Right ventricle myocardium inferior (tissue), 1 donor: ENCODE data around the gene EPC2. TPM values are rescaled to one million over a fixed set of nuclear protein-coding genes. Genes with fewer than 3 reads are reported as not detected.

Source experiments
- ATAC-seq: fragments of 200-7000 bp; cut with Tn5 transposase; one replicate; pipeline ENCODE4 v1.9.1; 2020; ENCODE audit warnings: mild to moderate bottlenecking, moderate library complexity
- DNase-seq: peaks from one replicate; pipeline ENCODE4 v3.0.0; 2021; ENCODE audit errors: missing footprints
- intact Hi-C: fragments of 100-400 bp; cut with DNase I; formaldehyde crosslinking; loops from one replicate; pipeline ENCODE4 v1.11.0; 2022
- long read RNA-seq: library from polyadenylated mRNA; unstranded; transcript quantifications from one replicate; pipeline ENCODE4 v2.0.0, GENCODE V29; 2021
- total RNA-seq: library from RNA; stranded (reverse); fragmentation: NEBNext Ultra II Directional; extraction: Animal tissue kit (Norgen Biotek cat#: 25700); gene quantifications from one replicate; pipeline ENCODE4 v1.2.1, GENCODE V29; 2021
- donor health status: DM: no; HTN: yes; CAD: no; lungs with severe emphysema.

EPC2 gene, protein sequence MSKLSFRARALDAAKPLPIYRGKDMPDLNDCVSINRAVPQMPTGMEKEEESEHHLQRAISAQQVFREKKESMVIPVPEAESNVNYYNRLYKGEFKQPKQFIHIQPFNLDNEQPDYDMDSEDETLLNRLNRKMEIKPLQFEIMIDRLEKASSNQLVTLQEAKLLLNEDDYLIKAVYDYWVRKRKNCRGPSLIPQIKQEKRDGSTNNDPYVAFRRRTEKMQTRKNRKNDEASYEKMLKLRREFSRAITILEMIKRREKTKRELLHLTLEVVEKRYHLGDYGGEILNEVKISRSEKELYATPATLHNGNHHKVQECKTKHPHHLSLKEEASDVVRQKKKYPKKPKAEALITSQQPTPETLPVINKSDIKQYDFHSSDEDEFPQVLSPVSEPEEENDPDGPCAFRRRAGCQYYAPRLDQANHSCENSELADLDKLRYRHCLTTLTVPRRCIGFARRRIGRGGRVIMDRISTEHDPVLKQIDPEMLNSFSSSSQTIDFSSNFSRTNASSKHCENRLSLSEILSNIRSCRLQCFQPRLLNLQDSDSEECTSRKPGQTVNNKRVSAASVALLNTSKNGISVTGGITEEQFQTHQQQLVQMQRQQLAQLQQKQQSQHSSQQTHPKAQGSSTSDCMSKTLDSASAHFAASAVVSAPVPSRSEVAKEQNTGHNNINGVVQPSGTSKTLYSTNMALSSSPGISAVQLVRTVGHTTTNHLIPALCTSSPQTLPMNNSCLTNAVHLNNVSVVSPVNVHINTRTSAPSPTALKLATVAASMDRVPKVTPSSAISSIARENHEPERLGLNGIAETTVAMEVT
- 18.6 TPM for total RNA-seq
- long read RNA-seq, partial matches to known transcripts, result 1 of 2 reads
- long read RNA-seq, other reads (novel, unspliced or antisense), result 0 of 2 reads

- ATAC-seq (peak; percentile 93), DNase-seq (peak; percentile 95)
- intact Hi-C loops, result loop anchor here (2.0 to 10.0 kb wide), 3 partner anchors 29 to 619 kb away; partner anchors contain the start of genes MBD5 and ORC4
Observed at GRCh38 chr2:148643998-148644882, at the start of gene EPC2. Gene EPC2 (plus strand): TSS chr2:148644751. CDS start chr2:148645018, 267 bp downstream.

DNA sequence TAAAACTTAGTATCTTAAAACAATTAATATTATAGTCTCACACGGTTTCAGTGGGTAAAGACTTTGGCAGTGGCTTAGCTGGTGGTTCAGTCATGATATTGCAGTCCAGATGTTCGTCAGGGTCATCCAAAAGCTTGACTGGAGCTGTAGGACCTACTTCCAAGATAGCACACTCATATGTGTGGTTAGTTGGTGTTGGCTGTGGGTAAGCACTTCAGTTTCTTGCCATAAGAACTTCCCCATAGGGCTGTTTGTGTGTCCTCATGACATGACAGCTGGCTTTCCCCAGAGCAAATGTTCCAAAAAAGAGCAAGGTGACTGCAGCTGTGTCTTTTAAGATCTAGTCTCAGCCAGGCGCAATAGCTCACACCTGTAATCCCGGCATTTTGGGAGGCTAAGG is 48.5 kb upstream of the EPC2 start:
- no peak for ATAC-seq
- DNase-seq, result no peak
- intact Hi-C loops, result no loop called here

DNA sequence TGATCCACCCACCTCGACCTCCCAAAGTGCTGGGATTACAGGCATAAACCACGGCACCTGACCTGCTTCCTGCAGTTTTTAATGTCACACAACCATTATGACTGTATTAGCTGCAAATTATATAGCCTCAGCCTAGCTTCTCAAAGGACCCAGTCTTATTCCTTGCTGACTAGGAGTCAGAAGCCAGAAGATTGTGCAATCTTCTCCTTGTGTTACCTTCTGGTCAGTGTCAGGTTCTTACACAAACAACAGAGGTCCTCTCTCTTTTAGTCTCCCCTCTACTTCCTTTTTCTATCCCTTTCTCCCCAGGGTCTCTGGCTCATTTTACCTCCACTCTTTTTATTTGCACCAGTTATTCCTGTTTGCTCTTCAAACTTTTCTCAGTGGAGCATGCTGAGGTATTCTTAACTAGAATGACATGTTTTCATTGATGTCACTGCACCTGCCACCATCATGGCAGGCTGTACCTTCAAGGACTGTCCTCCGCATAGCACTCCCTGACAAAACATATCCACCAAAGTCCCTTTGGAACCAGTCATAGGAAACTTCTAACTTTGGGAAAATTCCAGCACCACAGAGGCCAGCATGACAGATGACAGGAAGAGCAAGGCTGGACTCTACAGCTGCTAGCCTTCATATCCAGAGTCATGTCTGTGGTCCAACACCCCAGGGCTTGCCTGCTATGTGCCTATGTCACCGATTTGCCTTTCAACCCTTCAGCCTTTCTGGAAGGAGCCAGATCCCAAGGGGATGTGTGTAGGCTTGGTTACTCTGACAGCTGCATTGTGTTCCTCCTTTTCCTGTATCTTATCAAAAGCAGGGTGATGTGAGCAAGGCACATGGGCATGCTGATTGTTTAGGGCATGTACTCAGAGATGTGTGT is 45.2 kb upstream of the EPC2 start:
- intact Hi-C loops, result no loop called here
- no peak for DNase-seq
- ATAC-seq, result no peak

GRCh38 chr2:148602885-148603561 is 41.5 kb upstream of the EPC2 start:
- intact Hi-C loops, result no loop called here
- DNase-seq, result no peak
- ATAC-seq, result no peak

DNA sequence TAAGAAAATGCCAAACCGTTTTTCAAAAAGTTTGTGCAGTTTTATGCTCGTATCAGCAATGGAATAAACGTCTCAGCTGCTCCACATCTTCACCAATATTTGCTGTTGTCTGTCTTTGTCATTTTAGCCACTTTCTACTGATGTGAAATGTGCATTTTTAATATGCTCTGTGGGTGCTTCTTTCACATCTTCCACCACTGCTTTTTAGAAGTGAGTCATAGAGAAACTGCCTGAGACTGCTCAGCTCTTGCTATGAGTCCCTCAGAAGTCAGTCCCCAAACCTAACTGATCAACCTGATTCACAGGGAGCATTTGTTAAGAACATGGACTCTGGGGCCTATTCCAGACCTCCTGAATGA is 41.0 kb upstream of the EPC2 start:
- no peak for DNase-seq
- intact Hi-C loops, result no loop called here
- no peak for ATAC-seq

- intact Hi-C loops, result no loop called here
- ATAC-seq (no peak), DNase-seq (no peak)
Observed at GRCh38 chr2:148604927-148605326, 39.6 kb upstream of the EPC2 start.

DNA sequence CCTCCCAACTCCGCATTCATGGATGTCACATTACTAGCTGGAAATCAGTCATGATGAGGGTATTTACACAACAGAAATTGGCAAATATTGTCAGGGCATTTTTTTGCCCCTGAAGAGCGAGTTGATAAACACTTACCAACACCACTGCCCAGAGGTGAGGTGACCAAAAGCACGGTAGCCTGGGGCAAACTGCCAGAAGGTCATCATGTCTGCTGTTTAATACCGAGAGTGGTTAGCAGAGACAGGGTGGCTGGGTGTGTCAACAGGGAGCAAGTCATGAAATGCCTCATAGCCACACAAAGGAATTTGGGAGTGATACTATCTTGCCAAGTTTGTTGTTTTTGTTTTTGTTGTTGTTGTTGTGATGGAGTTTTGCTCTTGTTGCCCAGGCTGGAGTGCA is 37.0 kb upstream of the EPC2 start:
- ATAC-seq (no peak), DNase-seq (no peak)
- intact Hi-C loops, result no loop called here

- ATAC-seq, result no peak
- DNase-seq, result no peak
- intact Hi-C loops, result loop anchor here (2.0 kb wide), 1 partner anchor 31 kb away; the partner anchor contains the start of gene EPC2
Observed at GRCh38 chr2:148613231-148614013, 31.1 kb upstream of the EPC2 start.

- intact Hi-C loops, result loop anchor here (2.0 kb wide), 1 partner anchor 31 kb away; the partner anchor contains the start of gene EPC2
- DNase-seq (no peak), ATAC-seq (no peak)
Observed at GRCh38 chr2:148614014-148614321, 30.6 kb upstream of the EPC2 start.

DNA sequence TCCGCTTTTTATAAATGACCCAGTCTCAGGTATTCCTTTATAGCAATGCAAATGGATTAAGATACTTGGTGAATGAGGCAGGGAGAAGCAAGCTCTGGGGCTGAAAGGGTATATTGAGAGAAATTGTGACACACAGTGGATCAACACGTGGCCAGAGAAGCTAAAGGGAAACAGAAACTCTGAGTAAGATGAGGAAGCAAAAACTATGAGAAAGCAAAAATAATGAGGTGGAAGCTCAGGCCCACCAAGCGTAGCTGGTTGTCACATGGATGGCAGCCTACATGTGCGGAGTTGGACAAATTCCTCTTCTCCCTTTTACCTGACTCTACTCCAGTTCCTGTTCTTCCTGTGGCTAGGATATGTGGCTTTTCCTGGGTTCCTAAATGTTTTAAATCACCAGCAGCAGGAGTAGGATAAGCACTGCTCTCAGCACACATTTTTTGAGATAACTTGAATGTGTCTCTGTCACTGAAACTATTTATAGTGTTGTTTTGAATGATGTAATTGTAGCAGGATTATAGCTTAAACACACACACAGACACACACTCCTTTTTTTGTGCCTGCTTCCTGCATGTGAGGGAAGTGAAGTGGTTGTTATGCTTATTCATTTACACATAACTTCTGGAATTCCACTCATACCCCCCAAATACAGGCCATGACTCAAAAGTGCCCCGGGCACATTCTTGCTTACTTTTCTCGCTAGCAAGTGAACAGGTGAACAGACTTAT is 30.1 kb upstream of the EPC2 start:
- DNase-seq, result no peak
- ATAC-seq, result peak; percentile 65
- intact Hi-C loops, result loop anchor here (2.0 kb wide), 1 partner anchor 30 kb away; the partner anchor contains the start of gene EPC2

GRCh38 chr2:148615381-148615841 is 29.1 kb upstream of the EPC2 start:
- intact Hi-C loops, result loop anchor here (2.0 kb wide), 1 partner anchor 29 kb away; the partner anchor contains the start of gene EPC2
- ATAC-seq, result no peak
- no peak for DNase-seq

- ATAC-seq, result no peak
Observed at GRCh38 chr2:148616662-148617061, 27.9 kb upstream of the EPC2 start.

DNA sequence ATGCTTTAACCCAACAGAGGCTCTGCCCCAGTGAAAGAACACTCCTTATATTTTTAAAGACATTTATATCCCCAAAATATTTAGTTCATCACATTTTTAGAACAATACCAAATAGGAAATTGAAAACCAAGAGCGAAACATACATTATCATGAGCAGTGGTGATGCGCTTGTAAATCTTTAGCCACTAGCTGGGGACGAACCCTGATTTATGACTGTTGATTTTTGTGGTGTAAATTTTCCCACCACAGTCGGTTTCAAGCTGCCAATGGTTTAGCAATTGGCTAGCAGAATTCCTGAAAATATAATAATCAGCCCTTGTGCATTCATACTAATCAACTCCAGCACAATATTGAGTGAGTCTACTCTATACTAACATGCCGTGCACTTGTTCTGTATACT is 27.3 kb upstream of the EPC2 start:
- DNase-seq (no peak), ATAC-seq (no peak)
- intact Hi-C loops, result no loop called here

More at GRCh38 chr2:148616662-148617061, 27.9 kb upstream of the EPC2 start:
- no peak for DNase-seq
- intact Hi-C loops, result no loop called here

- intact Hi-C loops, result no loop called here
- DNase-seq (no peak), ATAC-seq (no peak)
Observed at GRCh38 chr2:148619560-148620195, 24.9 kb upstream of the EPC2 start.

DNA sequence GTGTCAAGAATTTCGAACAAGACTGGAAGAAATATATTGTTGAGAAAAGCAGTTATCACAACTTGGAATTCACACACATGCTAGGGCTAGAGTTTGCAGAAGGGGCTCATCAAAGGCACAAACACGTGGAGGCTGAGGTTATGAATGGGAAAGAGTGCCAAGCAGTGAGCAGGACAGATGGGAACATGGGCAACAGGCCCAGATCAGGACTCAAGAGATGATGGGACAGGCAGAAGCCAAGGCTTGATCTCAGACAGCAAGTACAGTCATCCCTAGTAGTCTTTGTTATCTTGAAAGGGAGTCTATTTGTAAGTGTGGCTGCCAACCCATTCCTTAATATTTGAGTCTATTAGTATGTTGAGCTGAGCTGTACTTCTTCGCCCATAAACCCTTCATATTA is 22.2 kb upstream of the EPC2 start:
- peak; percentile 70 for ATAC-seq

More for the DNA sequence above, 22.2 kb upstream of the EPC2 start:
- DNase-seq, result no peak
- intact Hi-C loops, result no loop called here
